ENCODE measurements around the gene GIGYF1. TPM values are rescaled to one million over a fixed set of nuclear protein-coding genes. Genes with fewer than 3 reads are reported as not detected.

The GIGYF1 gene
- total and polyA plus RNA-seq, 2 of the 13 experiments (the other 11 are each of a cell fraction or from before 2014, with no cell fraction given), result 7.6 to 16.1 TPM

GRCh38 chr7:100641860-100642533, 52.1 kb downstream of the GIGYF1 start (continued):
- TF ChIP-seq, protein P1, sequence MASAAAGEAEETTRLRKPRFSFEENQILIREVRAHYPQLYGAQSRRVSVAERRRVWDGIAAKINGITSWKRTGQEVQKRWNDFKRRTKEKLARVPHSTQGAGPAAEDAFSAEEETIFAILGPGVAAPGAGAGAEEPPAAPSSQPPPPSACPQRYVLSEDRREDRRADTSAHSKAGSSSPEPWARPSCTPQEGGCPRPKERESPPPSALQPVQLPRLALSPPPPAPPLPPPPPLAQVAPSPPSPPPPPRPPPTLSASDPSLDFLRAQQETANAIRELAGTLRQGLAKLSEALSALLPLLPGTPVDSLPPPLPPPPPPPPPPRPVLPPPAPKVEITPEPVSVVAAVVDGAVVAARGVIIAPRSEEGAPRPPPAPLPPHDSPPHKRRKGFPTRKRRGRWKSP (CRISPR knock-in tag; IDR thresholded peaks at IDR 0.05), result 0 out of 2 replicates have a peak, but pooled peaks have one; percentile 13
- no peak for TF ChIP-seq ZNF878 (CRISPR knock-in tag; IDR thresholded peaks at IDR 0.05)
- TF ChIP-seq ZNF484 (CRISPR knock-in tag; IDR thresholded peaks at IDR 0.05; ENCODE audit: borderline replicate concordance, low read depth), result no peak
- no peak; the same call in 1 of the 2 replicates for TF ChIP-seq ZNF772 (CRISPR knock-in tag; IDR thresholded peaks at IDR 0.05)
- no peak for TF ChIP-seq ZFP36L2 (CRISPR knock-in tag; IDR thresholded peaks at IDR 0.05)
- no peak for TF ChIP-seq ZNF33A (CRISPR knock-in tag; IDR thresholded peaks at IDR 0.05; ENCODE audit: borderline replicate concordance)
- TF ChIP-seq MATR3 (CRISPR knock-in tag; IDR thresholded peaks at IDR 0.05), result no peak
- 0 out of 2 replicates have a peak, but pooled peaks have one; percentile 10 for TF ChIP-seq HNRNPL (IDR thresholded peaks at IDR 0.05; ENCODE audit: low read depth, low read length)
- TF ChIP-seq NFATC3 (CRISPR knock-in tag; IDR thresholded peaks at IDR 0.05), result no peak
- TF ChIP-seq ATF5 (CRISPR knock-in tag; IDR thresholded peaks at IDR 0.05; ENCODE audit: low read depth), result no peak
- no peak for TF ChIP-seq KAT7 (CRISPR knock-in tag; IDR thresholded peaks at IDR 0.05; ENCODE audit: borderline replicate concordance)
- no peak for TF ChIP-seq ZNF552 (CRISPR knock-in tag; IDR thresholded peaks at IDR 0.05; ENCODE audit: borderline replicate concordance)
- TF ChIP-seq, protein P2, sequence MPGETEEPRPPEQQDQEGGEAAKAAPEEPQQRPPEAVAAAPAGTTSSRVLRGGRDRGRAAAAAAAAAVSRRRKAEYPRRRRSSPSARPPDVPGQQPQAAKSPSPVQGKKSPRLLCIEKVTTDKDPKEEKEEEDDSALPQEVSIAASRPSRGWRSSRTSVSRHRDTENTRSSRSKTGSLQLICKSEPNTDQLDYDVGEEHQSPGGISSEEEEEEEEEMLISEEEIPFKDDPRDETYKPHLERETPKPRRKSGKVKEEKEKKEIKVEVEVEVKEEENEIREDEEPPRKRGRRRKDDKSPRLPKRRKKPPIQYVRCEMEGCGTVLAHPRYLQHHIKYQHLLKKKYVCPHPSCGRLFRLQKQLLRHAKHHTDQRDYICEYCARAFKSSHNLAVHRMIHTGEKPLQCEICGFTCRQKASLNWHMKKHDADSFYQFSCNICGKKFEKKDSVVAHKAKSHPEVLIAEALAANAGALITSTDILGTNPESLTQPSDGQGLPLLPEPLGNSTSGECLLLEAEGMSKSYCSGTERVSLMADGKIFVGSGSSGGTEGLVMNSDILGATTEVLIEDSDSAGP (CRISPR knock-in tag; IDR thresholded peaks at IDR 0.05; ENCODE audit: borderline replicate concordance), result peak; percentile 30; the same call in 1 of the 2 replicates
- no peak for TF ChIP-seq ZNF20 (CRISPR knock-in tag; IDR thresholded peaks at IDR 0.05)
- TF ChIP-seq, protein P3, sequence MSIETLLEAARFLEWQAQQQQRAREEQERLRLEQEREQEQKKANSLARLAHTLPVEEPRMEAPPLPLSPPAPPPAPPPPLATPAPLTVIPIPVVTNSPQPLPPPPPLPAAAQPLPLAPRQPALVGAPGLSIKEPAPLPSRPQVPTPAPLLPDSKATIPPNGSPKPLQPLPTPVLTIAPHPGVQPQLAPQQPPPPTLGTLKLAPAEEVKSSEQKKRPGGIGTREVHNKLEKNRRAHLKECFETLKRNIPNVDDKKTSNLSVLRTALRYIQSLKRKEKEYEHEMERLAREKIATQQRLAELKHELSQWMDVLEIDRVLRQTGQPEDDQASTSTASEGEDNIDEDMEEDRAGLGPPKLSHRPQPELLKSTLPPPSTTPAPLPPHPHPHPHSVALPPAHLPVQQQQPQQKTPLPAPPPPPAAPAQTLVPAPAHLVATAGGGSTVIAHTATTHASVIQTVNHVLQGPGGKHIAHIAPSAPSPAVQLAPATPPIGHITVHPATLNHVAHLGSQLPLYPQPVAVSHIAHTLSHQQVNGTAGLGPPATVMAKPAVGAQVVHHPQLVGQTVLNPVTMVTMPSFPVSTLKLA (IDR thresholded peaks at IDR 0.05), result no peak
- no peak for TF ChIP-seq ZNF441 (CRISPR knock-in tag; IDR thresholded peaks at IDR 0.05; ENCODE audit: borderline replicate concordance)
- no peak for TF ChIP-seq ZNF776 (CRISPR knock-in tag; IDR thresholded peaks at IDR 0.05)
- TF ChIP-seq ZNF326 (CRISPR knock-in tag; IDR thresholded peaks at IDR 0.05; ENCODE audit: borderline replicate concordance), result no peak
- TF ChIP-seq ZNF224 (CRISPR knock-in tag; IDR thresholded peaks at IDR 0.05), result no peak

Data from HepG2 (cell line).